Ovary (tissue), 3 donors: Measurements from ENCODE around the gene ACTG1.

Experiments used
- POLR2A ChIP-seq: fragments of 450-650 bp; IDR thresholded peaks from one replicate; pipeline ENCODE4 v1.6.1; 2017; ENCODE audit warnings: antibody characterized with exemption, mild to moderate bottlenecking, moderate library complexity
- TF ChIP-seq, protein P1 (sequence below), 3 donors: fragments of 450-650 bp in 2 of 3; fragments of 200-600 bp in 1 of 3; IDR thresholded peaks; one replicate each; pipeline versions ENCODE4 v1.5.1 to v1.8.0; 2016 to 2022; ENCODE audit warnings: antibody characterized with exemption in 3 of 3, mild to moderate bottlenecking in 1 of 3
- donor health status: DM: no; HTN: no; CAD: no.

DNA sequence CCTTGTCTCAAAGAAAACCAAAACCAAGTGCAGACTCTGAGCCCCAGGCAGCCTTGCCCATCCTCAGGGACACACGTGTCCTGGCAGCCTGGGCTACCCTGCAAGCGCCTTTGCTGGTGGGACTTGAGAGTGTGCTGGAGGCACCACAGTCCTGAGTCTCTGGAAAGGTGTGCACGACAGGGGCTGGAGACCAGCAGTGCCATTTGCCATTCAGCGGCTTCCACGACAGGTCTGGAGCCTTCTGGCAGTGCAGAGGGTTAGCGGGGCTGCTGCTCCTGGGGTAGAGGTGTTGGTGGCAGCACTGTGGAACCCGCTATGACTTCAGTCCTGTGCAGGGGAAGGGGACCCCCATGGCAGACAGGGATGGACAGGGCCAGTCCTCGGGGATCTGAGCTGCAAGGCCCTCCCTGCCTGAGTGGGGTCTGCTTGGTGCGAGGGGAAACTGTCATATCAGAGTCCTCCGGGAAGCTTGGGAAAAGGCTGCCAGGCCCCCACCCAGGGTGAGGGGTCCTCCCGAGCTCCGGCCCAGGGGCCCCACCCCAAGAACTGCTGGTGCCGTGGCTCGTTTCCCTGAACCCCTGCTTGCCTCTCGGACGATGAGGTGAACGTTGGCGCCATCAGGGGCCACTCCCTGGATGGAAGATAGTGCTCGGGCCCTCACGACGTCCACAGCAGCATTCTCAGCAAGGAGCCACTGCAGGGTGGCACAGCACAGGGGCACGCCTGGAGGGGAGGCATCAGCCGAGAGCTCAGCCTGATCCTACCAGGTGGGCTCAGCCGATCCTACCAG is 32.8 kb upstream of the ACTG1 start:
- TF ChIP-seq, protein P1, sequence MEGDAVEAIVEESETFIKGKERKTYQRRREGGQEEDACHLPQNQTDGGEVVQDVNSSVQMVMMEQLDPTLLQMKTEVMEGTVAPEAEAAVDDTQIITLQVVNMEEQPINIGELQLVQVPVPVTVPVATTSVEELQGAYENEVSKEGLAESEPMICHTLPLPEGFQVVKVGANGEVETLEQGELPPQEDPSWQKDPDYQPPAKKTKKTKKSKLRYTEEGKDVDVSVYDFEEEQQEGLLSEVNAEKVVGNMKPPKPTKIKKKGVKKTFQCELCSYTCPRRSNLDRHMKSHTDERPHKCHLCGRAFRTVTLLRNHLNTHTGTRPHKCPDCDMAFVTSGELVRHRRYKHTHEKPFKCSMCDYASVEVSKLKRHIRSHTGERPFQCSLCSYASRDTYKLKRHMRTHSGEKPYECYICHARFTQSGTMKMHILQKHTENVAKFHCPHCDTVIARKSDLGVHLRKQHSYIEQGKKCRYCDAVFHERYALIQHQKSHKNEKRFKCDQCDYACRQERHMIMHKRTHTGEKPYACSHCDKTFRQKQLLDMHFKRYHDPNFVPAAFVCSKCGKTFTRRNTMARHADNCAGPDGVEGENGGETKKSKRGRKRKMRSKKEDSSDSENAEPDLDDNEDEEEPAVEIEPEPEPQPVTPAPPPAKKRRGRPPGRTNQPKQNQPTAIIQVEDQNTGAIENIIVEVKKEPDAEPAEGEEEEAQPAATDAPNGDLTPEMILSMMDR (IDR thresholded peaks at IDR 0.05) = no peak
- no peak for TF ChIP-seq POLR2A
